SK-N-SH (cell line): ENCODE data around the gene CCL15.

Experiments used
- CHD2 ChIP-seq: fragments of 150-350 bp; IDR thresholded peaks from 2 replicates; pipeline ENCODE4 v1.6.1; 2018; ENCODE audit warnings: low read length; ENCODE audit not compliant: partially characterized antibody
- ELF1 ChIP-seq: IDR thresholded peaks from 2 replicates; pipeline ENCODE4 v1.4.0; 2012
- EZH2phosphoT487 ChIP-seq: fragments of 200-600 bp; sonication (generic); IDR thresholded peaks from 2 replicates; pipeline ENCODE4 v1.6.1; 2017; ENCODE audit warnings: low read depth, mixed run types, mild to moderate bottlenecking, antibody characterized with exemption, moderate library complexity, borderline replicate concordance
- SIN3A ChIP-seq: IDR thresholded peaks from 2 replicates; pipeline ENCODE4 v1.6.1; 2012; ENCODE audit warnings: low read depth, mild to moderate bottlenecking, low read length, moderate library complexity, borderline replicate concordance
- TF ChIP-seq, protein P1 (sequence below): IDR thresholded peaks from 2 replicates; pipeline ENCODE4 v1.4.0; 2012; ENCODE audit warnings: low read depth, borderline replicate concordance

DNA sequence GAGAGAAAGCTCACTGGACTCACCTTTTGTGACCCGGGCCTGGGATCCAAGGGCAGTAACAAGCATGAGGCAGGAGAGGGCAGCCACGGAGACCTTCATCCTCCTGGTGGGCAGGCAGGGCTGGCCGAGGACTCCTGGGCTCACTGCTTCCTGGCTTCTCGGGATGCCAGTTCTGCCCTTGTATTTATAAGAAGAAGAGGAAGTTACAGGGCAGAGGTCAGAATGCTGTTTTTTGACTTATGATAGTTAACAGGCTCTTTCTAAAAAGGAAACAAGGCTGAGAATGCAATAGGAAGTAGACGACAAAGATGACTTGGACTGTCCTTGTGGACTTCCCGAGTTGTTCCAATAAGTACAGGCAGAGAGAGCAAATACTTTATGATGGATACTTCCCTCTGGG is 16.4 kb upstream of the CCL15 start, which contains the start of gene CCL23:
- TF ChIP-seq, protein P1, sequence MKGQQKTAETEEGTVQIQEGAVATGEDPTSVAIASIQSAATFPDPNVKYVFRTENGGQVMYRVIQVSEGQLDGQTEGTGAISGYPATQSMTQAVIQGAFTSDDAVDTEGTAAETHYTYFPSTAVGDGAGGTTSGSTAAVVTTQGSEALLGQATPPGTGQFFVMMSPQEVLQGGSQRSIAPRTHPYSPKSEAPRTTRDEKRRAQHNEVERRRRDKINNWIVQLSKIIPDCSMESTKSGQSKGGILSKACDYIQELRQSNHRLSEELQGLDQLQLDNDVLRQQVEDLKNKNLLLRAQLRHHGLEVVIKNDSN: no peak
- no peak for TF ChIP-seq ELF1
- no peak for TF ChIP-seq EZH2phosphoT487
- no peak for TF ChIP-seq CHD2
- TF ChIP-seq SIN3A: no peak
